Measurements from ENCODE around the gene GAS6. TPM values are rescaled to one million over a fixed set of nuclear protein-coding genes. Genes with fewer than 3 reads are reported as not detected.
A peak's percentile ranks its signal among the peaks of the same experiment; 100 is the strongest.

The GAS6 gene
- polyA plus RNA-seq, 1 experiment, result 374 TPM

DNA sequence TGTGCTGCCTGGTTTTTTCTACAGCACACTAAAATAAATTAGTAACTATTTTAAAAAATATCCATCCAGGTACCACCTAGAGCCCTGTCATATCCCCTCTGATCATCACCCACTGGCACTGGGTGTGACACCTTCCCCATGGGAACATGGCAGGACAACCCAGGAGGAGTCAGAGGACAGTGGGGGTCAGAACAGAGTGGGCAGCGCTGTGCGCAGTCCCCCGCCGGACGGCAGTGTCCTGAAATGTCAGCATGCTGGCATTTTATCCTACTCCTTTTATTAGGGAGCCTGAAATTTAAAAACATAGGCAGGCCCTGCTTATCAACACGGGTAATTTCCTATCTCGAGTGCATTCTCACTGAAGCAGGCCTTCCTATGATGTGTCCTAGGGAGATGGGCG lies 42.1 kb upstream of the GAS6 start:
- Histone ChIP-seq H3K36me3 (ENCODE audit: control insufficient read depth, insufficient read depth, low read length) (no peaks in the 10 kb centered on the region), H3K4me3 (ENCODE audit: low read depth, low read length) (no peak overlapping the region), H3K27me3 (ENCODE audit: control insufficient read depth, insufficient read depth, low read length) (no peaks in the 10 kb centered on the region)
- ChIA-PET POLR2A (no interaction called here), CTCF (interaction anchor here (0.7 kb wide), 1 partner anchor 67 kb away, joined by 3 read pairs; no protein-coding TSS in a partner anchor)
- DNase-seq (ENCODE audit: low read depth), result no peak
- TF ChIP-seq, protein P1, sequence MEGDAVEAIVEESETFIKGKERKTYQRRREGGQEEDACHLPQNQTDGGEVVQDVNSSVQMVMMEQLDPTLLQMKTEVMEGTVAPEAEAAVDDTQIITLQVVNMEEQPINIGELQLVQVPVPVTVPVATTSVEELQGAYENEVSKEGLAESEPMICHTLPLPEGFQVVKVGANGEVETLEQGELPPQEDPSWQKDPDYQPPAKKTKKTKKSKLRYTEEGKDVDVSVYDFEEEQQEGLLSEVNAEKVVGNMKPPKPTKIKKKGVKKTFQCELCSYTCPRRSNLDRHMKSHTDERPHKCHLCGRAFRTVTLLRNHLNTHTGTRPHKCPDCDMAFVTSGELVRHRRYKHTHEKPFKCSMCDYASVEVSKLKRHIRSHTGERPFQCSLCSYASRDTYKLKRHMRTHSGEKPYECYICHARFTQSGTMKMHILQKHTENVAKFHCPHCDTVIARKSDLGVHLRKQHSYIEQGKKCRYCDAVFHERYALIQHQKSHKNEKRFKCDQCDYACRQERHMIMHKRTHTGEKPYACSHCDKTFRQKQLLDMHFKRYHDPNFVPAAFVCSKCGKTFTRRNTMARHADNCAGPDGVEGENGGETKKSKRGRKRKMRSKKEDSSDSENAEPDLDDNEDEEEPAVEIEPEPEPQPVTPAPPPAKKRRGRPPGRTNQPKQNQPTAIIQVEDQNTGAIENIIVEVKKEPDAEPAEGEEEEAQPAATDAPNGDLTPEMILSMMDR (IDR thresholded peaks at IDR 0.05; ENCODE audit: insufficient read depth, low read depth, low read length), result no peak

DNA sequence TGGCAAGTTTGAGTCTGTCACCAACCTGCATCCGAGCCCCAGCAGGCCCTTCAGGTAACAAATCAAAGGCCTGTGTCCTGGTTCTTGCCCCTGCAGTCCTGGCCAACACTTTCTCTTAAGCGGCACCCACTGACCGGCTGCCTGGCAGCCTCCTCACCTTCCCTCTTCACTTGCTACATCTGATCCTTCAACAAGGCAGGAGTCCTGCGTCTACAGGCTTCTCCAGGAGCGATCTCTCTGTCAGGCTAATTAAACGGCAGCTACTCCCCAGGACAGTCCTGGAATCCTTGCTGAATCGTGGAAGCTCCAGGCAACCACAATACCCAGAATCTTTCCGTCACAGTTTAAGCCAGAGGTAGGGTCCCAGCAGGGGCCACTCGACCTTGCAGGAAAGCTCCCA lies 41.1 kb upstream of the GAS6 start:
- DNase-seq (ENCODE audit: low read depth), result no peak
- ChIA-PET CTCF (interaction anchor here (1.0 to 2.1 kb wide), 3 partner anchors 19 to 180 kb away, joined by 3 to 7 read pairs (median 5); no protein-coding TSS in a partner anchor), POLR2A (no interaction called here)
- Histone ChIP-seq H3K36me3 (ENCODE audit: control insufficient read depth, insufficient read depth, low read length) (no peaks in the 10 kb centered on the region), H3K4me3 (ENCODE audit: low read depth, low read length) (no peak overlapping the region), H3K27me3 (ENCODE audit: control insufficient read depth, insufficient read depth, low read length) (no peaks in the 10 kb centered on the region)
- TF ChIP-seq, protein P1 (IDR thresholded peaks at IDR 0.05; ENCODE audit: insufficient read depth, low read depth, low read length), result no peak

- CTCF ChIA-PET, result interaction anchor here (1.0 to 2.1 kb wide), 5 partner anchors 20 to 180 kb away, joined by 3 to 7 read pairs (median 3); no protein-coding TSS in a partner anchor
- TF ChIP-seq, protein P1 (IDR thresholded peaks at IDR 0.05; ENCODE audit: insufficient read depth, low read depth, low read length), result peak; percentile 54
- H3K27me3 ChIP-seq (ENCODE audit: control insufficient read depth, insufficient read depth, low read length), result no peaks in the 10 kb centered on the region
- H3K36me3 ChIP-seq (ENCODE audit: control insufficient read depth, insufficient read depth, low read length), result no peaks in the 10 kb centered on the region
- no peak overlapping the region for H3K4me3 ChIP-seq (ENCODE audit: low read depth, low read length)
- POLR2A ChIA-PET, result no interaction called here
- no peak for DNase-seq (ENCODE audit: low read depth)
Observed at GRCh38 chr13:113904411-113904810, 40.5 kb upstream of the GAS6 start.

- ChIA-PET CTCF (interaction anchor here (1.0 to 2.1 kb wide), 6 partner anchors 20 to 179 kb away, joined by 3 to 7 read pairs (median 3); no protein-coding TSS in a partner anchor), POLR2A (no interaction called here)
- Histone ChIP-seq H3K36me3 (ENCODE audit: control insufficient read depth, insufficient read depth, low read length) (no peaks in the 10 kb centered on the region), H3K4me3 (ENCODE audit: low read depth, low read length) (no peak overlapping the region), H3K27me3 (ENCODE audit: control insufficient read depth, insufficient read depth, low read length) (no peaks in the 10 kb centered on the region)
- no peak for DNase-seq (ENCODE audit: low read depth)
- TF ChIP-seq, protein P1 (IDR thresholded peaks at IDR 0.05; ENCODE audit: insufficient read depth, low read depth, low read length), result no peak
Observed at GRCh38 chr13:113903912-113904311, 40.0 kb upstream of the GAS6 start.

- TF ChIP-seq, protein P1 (IDR thresholded peaks at IDR 0.05; ENCODE audit: insufficient read depth, low read depth, low read length), result no peak
- no peaks in the 10 kb centered on the region for H3K36me3 ChIP-seq (ENCODE audit: control insufficient read depth, insufficient read depth, low read length)
- DNase-seq (ENCODE audit: low read depth), result no peak
- ChIA-PET CTCF (interaction anchor here (1.2 to 2.1 kb wide), 5 partner anchors 44 to 179 kb away, joined by 3 to 7 read pairs (median 3); no protein-coding TSS in a partner anchor), POLR2A (no interaction called here)
- no peaks in the 10 kb centered on the region for H3K27me3 ChIP-seq (ENCODE audit: control insufficient read depth, insufficient read depth, low read length)
- no peak overlapping the region for H3K4me3 ChIP-seq (ENCODE audit: low read depth, low read length)
Observed at GRCh38 chr13:113902986-113903775, 39.3 kb upstream of the GAS6 start.

All from BJ (cell line).